D721Med (cell line): ENCODE results near the gene PAX2.

Experiments
- DNase-seq: peaks from one replicate; pipeline ENCODE4 v3.0.0; 2011; ENCODE audit warnings: low spot score; ENCODE audit not compliant: insufficient read length
- FAIRE-seq: peaks from 2 replicates; lab custom pipeline; 2011; peaks lifted over from hg19 to GRCh38; lab: Jason Lieb, UNC
- TF ChIP-seq, protein P1 (sequence below): IDR thresholded peaks from 2 replicates; pipeline ENCODE4 v1.5.1; 2012; ENCODE audit warnings: mild to moderate bottlenecking, control low read depth; ENCODE audit not compliant: insufficient read depth; ENCODE audit errors: missing control alignments

The PAX2 gene

GRCh38 chr10:100805543-100806355 lies 60.4 kb downstream of the PAX2 start:
- TF ChIP-seq, protein P1, sequence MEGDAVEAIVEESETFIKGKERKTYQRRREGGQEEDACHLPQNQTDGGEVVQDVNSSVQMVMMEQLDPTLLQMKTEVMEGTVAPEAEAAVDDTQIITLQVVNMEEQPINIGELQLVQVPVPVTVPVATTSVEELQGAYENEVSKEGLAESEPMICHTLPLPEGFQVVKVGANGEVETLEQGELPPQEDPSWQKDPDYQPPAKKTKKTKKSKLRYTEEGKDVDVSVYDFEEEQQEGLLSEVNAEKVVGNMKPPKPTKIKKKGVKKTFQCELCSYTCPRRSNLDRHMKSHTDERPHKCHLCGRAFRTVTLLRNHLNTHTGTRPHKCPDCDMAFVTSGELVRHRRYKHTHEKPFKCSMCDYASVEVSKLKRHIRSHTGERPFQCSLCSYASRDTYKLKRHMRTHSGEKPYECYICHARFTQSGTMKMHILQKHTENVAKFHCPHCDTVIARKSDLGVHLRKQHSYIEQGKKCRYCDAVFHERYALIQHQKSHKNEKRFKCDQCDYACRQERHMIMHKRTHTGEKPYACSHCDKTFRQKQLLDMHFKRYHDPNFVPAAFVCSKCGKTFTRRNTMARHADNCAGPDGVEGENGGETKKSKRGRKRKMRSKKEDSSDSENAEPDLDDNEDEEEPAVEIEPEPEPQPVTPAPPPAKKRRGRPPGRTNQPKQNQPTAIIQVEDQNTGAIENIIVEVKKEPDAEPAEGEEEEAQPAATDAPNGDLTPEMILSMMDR, result no peak
- DNase-seq (no peak), FAIRE-seq (no peak)

DNA sequence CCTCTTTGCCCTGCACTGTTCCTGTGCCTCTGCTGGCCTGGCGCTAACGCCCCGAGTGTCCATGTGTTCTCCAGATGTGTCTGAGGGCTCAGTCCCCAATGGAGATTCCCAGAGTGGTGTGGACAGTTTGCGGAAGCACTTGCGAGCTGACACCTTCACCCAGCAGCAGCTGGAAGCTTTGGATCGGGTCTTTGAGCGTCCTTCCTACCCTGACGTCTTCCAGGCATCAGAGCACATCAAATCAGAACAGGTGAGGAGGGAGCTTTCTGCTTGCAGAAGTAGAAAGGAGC lies 60.9 kb downstream of the PAX2 start:
- TF ChIP-seq, protein P1, result no peak
- no peak for FAIRE-seq
- DNase-seq, result no peak

DNA sequence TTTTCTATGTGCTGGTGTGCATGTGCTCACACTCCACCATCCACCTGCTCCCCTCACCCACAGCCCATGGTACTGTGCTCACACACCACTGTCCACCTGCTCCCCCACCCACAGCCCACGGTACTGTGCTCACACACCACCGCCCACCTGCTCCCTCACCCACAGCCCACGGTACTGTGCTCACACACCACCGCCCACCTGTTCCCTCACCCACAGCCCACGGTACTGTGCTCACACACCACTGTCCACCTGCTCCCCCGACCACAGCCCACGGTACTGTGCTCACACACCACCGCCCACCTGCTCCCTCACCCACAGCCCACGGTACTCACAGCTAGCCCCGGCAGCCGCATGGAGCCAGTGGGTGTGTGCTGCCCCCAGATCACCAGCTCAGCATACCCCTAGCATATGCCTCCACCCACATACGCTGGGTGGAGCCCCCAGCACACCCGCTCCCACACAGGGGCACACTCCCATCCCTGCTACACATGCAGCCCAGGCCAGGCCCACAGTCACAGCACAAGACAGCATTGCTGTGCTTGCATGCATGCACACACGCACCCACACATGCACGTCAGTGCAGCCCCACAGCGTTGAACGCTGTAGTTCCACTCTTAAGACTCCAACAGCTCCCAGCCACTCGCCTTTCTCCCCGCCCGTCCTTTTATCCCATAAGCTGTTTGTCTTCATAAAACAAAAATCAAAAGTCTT lies 62.0 kb downstream of the PAX2 start:
- DNase-seq (no peak), FAIRE-seq (no peak)
- TF ChIP-seq, protein P1, result no peak

DNA sequence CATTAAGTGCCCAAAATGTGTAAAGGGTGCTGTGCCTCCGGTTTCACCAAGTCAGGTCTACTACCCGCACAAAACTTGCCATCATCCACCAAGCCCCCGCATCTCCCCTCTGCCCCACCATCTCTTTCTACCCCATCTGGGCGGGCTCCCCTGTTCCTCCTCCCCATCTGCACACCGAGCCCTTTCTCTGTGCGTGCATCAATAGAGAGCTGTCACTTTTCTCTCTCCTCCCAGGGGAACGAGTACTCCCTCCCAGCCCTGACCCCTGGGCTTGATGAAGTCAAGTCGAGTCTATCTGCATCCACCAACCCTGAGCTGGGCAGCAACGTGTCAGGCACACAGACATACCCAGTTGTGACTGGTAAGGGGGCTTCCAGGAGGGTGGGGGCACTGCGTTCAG lies 63.5 kb downstream of the PAX2 start:
- TF ChIP-seq, protein P1, result no peak
- FAIRE-seq, result no peak
- DNase-seq, result no peak

- DNase-seq (no peak), FAIRE-seq (no peak)
- TF ChIP-seq, protein P1, result no peak
Observed at GRCh38 chr10:100810091-100810834, 64.9 kb downstream of the PAX2 start.

DNA sequence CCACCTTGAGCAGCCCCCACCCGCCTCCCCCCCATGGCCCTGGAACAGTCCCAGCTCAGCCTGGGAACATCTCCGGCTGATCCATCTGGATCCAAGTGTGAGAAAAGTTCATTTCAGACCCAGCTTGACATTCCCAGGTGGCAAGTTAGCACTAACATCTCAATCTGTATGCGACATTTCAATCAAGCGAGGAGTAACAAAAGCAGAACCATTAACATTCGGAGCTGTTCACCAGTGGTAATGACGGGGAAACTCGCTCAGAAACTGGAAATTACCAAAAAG lies 65.4 kb downstream of the PAX2 start:
- DNase-seq (no peak), FAIRE-seq (no peak)
- TF ChIP-seq, protein P1, result no peak
